ENCODE measurements around the gene CEP350.
"Not testable (repeated sequence)": the region's sequence is repeated elsewhere in the genome, so short reads cannot be mapped to it uniquely, and the experiment has no call there.

The CEP350 gene

DNA sequence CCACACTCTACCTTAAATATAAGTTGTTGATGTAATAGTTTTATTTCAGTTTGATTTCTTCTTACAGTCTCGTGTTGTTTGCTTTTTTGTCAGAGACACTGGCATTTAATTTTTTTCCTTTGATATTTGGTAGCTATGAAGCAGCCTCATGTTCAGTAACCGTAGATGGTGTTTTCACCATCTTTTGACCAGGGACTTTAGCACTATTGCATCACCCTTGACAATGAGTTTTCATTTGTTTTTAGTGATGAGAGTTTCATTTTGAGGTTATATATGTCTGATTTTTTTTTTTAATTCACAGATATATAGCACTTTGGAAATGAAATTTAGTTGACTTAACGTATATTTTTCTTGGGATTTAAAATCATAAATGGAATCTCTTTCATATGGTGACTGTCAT lies 36.2 kb downstream of the CEP350 start:
- no peak for DNase-seq

DNA sequence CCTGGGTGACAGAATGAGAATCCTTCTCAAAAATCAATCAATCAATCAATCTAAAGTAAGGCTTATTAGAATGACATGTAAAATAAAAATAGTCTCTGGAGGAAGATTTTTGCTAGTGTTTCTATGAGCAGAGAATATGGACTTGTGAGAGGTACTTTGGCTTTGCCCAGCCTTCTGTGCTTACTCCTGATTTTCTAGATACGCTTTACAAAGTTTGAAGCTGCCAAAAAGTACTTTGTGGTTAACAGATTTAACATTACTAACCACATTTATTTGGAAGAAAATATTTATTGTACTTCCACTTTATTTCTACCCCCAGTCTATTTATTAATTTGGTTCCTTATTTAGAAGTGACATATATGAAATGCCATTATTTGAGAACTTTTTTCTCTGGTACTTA lies 41.0 kb downstream of the CEP350 start:
- DNase-seq = no peak

DNA sequence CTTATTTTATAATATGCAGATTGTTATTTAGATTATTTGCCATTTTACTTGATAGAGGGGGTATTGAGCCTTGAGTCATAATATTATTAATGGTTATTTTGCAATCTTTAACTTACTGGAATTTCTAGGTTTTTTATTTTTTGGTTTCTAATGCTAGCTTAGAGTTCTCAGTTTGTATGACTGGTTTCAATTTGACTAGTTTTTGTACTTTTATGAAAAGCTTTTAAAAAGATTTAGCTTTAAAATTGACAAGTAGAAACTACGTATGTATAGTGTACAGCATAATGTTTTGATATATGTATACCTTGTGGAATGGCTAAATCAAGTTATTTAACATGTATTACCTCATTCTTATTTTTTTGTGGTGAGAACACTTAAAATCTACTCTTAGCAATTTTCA lies 41.5 kb downstream of the CEP350 start:
- no peak for DNase-seq

DNA sequence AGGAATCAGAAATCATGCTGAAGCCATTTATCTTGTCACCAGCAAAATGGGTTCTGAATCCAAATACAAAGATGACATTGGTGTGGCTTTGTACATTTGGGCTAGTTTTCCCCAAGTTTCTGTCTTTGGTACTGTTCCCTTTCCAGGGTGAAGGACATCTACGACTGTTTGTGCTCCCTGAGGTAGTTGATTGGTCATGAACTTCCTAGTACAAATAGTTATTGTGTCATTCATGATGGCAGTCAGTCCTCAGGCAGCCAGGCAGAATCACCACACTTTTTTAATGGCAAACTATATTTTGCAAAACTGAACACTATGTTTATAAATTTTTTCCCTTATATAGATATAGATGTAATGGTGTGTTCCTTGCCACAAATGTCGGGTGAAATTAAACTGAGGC lies 46.0 kb downstream of the CEP350 start:
- peak in 2 of 3 donors; percentile 15 to 19 for DNase-seq

DNA sequence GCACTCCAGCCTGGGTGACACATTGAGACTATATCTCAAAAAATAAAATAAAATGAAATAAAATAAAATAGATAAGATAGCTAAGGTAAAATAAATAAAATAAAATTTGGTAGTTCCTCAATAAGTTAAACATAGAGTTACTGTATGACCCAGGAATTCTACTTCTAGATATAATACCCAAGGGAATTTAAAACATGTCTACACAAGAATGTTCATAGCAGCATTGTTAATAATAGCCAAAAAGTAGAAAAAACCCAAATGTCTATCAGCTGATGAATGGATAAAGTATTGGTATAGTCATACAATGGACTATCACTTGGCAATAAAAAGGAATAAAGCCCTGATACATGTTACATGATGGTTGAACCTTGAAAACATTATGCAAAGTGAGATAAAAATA lies 47.8 kb downstream of the CEP350 start:
- no peak for DNase-seq

DNA sequence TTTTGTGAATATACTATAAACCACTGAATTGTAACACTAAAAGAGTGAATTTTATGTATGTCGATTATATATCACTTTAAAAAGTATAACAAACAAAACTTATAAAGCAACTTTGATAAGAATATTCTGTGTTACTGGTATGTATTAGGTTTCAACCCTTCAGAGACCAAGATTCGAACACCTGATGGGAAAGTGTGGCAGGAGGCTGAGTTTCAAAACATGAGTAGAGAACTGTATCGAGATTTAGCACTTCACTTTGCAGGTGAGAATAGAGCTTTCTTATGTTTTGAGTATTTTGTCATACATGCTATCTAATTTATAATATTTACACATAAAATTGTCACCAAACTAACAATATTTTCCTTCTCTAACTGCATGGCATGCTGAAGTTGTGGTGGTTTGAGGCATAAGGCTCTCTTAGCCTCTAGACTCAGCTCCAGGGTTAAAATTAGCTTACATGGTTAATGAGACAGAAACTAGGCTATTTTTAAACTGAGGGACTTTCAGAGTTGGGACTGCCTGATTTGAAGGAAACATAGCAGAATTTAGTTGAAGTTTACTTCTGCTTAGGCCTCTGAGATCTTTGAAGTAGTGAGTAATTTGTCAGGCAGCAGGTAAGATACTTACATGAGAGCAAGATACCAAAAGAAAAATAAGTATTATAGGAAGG lies 48.6 kb downstream of the CEP350 start:
- DNase-seq = no peak

DNA sequence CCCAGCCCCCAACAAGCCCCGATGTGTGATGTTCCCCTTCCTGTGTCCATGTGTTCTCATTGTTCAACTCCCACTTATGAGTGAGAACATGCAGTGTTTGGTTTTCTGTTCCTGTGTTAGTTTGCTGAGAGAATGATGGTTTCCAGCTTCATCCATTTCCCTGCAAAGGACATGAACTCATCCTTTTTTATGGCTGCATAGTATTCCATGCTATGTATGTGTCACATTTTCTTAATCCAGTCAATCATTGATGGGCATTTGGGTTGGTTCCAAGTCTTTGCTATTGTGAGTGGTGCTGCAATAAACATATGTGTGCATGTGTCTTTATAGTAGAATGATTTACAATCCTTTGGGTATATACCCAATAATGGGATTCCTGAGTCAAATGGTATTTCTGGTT lies 52.2 kb downstream of the CEP350 start:
- DNase-seq = not testable (repeated sequence)

DNA sequence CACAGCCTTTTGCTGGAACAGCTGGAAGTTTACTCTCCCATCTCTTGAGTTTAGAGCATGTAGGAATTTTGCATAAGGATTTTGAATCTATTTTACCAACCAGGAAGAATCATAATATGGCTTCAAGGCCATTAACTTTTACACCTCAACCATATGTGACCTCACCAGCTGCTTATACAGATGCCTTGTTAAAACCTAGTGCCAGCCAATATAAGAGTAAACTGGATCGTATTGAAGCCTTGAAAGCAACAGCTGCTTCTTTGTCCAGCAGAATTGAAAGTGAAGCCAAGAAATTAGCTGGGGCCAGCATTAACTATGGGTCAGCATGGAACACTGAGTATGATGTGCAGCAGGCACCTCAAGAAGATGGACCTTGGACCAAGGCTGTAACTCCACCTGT lies 65.4 kb downstream of the CEP350 start:
- DNase-seq = no peak

DNA sequence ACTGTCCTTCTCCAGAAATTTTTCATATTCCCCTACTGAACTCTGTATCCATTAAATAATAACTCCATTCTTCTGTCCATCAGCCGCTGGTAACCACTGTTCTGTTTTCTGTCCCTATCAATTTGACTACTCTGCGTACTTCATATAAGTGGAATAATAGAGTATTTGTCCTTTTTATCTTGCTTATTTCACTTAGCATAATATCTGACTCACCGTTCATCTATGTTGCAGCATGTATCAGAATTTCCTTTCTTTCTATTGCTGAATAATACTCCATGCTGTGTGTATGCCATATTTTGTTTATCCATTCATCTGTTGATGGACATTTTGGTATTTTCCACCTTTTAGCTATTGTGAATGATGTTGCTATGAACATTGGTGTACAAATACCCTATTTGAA lies 71.9 kb downstream of the CEP350 start:
- DNase-seq = no peak

DNA sequence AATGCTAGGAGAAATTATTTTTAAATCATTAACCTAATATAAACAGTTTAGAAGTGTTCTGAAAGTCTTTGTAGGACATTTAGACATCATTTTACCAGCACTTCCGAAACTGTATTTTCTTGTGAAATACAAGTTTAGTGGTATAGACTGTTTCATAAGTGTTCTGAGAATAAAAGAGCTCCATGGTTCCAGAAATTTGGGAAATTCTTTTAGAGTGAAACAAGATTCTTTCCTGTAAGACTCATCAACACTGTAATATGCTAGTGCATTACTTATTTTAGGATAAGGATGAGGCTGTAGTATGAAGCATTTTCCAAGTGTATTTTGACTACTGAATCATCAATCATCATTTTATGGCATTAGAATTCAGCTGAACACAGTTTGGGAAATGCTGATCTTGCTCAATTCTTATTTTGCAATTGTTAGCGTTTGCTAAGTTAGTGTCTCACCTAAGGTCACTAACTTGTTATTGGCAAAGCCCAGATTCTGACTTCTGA lies 73.4 kb downstream of the CEP350 start:
- DNase-seq = peak; percentile 15 to 67 (median 56)

DNA sequence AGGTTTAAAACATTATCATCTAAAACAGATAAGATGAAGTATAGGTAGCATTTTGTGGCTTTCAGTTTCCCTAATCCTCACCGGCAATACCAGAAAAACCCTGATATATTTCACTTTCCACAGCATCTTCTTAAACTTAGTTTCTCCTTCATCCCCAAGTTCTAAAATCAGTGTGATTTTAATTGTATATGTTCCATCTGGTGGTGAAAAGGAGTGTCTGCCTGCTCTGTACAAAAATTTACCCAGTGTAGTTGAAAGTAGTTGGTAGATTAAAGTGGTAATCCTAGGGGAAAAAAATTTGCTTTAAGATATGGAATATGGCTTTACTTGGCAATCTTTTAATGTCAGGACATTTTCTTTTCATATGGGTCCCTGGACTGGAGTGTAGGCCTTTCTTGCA lies 74.3 kb downstream of the CEP350 start:
- DNase-seq = peak in 1 of 3 donors; percentile 5

DNA sequence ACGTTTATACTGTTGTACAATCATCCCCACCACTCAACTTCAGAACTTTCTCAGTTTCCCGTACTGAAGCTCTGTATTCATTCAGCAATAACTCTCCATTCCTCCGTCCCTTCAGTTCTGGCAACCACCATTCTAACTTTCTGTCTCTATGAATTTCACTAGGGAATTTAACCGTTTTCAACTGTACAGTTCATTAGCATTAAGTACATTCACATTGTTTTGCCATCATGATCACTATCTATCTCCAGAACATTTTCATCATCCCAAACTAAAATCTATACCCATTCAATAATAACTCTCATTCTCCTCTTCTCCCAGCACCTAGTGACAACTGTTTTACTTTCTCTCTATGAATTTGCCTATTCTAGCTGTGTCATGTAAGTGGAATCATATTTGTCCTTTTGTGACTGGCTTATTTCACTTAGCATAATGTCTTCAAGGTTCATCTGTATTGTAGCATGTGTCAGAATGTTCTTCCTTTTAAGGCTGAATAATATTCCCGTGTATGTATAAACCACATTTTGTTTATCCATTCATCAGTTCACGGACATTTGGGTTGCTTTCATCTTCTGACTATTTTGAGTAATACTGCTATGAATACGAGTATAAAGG lies 75.0 kb downstream of the CEP350 start:
- DNase-seq = no peak

DNA sequence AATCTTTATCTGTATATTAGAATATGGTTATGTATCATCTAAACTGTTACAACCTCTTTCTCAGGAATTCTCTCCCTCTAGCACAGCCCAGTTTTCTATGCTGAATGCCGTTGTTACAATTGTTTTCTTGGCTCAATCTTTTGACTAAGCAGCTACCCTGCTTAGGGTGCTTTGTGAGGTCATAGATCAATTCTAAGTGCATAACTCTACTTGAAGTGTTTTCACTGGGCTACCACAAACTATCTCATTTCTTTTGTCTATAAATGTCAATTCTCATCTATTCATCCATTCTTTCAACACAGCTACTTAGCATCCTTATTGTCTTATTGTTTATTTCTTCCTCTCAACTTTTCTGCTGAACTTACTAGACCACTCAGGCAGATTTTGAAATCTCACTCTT lies 77.1 kb downstream of the CEP350 start:
- DNase-seq = no peak

DNA sequence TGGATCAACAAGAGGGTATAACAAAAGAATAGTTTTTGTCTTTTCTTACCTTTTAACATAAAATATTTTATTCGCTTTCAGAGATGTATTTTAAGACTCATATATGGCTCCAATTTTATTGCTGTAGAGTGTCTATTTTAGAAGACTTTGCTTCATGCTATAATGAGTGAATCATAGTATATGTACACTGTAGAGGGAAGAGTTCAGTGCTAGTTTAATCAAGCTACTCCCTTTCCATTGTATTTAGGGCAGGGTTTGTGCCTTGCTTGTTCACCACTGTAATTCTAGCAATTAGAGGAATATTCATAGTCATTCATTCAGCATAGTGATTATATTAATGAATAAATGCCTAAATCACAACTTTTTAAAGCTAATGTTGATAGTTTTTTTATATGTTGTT lies 78.8 kb downstream of the CEP350 start:
- DNase-seq = no peak

DNA sequence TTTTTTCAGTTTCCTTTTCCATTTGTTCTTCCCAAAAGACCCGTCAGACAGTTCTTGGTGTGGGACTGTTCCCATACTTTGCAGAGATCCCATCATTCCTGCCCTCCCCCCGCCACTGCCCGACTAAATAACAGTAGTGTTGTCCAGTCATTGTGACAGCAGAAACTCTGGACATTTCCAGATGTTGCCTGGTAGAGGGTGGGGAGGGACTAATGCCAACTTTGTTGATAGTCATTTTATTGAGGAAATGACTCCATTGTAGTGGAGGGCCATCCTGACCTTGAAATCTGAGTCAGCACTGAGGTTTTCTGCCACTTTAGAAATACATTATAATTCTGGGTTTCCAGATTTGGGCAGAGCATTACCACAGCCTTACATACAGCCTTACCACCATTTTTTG lies 85.4 kb downstream of the CEP350 start:
- DNase-seq = peak; percentile 32 to 58 (median 42)

DNA sequence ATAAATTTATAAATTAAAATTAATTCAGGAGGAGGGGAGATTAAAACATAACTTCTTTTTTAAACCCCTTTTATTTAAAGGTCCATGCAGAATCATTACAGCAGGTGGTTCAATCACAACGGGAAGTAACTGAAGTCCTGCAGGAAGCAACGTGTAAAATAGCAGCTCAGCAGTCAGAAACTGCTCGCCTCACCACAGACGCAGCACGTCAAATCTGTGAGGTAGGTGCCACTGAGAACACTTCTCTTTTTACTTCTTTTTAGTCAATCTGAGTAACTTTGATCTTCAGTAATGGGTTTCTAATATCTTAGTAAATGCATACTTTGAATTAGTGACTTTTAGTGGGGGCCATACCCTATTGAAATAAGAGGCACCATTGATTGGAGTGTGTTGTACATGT lies 87.0 kb downstream of the CEP350 start:
- no peak for DNase-seq

DNA sequence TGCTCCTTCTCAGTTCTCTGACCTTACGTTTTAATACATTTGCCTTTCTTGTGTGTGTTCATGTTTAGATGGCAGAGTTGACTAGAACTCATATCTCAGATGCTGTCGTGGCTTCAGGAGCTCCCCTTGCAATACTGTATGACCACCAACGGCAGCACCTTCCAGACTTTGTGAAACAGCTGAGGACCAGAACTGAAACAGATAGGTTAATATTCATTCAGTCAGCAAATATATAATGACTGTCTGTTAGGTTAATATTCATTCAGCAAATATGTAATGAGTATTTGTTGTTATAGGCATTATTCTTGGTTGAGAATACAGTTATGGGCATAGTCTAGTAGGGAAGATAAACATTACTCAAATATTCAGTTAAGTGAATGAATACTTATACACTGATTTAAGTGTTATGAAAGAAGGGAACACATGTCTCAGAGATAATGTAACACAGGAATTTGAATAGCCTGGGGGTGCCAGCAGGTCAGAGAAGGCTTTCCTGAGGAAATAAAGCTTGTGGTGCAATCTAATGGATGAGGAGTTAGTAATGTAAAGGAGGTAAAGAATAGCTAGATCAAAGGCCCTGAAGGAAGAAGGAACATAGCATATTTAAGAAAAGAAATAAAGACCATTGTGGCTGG lies 88.5 kb downstream of the CEP350 start:
- DNase-seq = no peak

DNA sequence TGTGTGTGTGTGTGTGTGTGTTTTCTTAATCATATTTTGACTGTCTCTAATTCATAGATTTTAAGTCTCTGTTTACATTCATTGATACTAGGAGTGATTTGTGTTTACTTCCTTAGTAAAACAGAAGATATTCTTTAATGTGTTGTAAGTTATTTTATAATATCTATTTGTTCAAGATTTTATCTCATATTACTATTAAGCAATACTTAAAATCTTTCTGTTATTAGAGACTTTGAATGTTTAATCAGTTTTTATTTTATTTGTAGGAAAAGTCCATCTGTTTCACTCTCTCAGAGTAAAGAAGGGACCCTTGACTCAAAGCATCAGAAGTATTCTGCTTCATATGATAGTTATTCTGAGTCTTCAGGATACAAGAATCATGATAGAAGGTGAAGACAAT lies 89.2 kb downstream of the CEP350 start:
- no peak for DNase-seq

DNA sequence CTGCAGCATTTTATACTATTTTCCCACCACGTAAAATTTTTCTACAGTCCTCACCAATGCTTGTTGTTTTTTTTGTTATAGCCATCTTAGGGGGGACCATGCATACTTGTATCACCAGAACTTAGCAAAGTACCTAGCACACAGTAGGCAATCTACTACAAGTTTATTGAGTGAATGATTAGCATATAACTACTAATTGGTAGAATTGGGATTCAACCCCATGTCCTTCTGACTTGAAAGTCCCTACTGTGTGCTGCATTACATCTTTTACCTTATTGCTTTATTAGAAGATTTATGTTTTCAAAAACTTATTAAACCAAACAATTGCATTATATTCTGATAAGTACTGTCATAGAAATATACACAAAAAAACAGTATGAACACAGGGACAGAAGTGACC lies 92.1 kb downstream of the CEP350 start:
- no peak for DNase-seq

DNA sequence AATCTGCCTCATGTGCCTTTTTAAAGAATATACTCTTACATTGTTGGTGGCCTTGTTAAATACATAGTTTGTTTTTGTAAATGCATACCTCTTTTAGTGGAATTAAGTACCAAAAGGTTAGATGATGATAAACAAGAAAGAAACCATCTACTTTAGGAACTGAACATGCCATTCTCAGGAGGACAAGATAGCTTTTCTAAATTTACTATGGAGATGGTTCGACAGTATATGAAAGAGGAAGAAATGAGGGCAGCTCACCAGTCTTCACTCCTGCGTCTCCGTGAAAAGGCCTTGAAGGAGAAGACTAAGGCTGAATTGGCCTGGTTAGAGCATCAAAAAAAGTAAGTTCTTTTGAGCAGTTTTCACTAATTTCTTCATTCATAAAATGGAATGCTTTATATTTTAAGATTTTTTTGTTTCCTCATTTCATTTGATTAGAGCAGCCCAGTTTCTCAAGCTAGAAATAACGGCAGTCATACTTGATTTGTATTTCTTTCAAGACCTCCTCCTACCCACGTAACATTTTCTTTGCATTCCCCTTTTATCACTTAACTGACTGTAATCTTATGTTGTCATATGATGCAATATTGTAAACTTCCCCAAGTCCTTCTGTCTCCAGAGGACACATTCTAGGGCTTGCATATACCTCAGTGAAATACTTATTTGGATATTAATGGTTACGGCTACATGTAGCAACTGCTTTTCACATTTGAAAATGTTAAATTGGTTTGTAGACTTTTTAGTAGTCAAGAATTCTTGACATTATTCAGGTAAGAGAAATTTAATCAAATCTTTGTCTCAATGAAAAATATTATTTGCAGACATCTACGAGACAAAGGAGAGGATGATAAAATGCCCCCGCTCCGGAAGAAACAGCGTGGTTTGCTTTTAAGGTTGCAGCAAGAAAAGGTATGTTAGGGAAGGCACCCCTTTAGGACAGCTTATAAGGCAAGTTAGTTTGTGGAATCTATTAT lies 99.3 kb downstream of the CEP350 start:
- DNase-seq = peak in 2 of 3 donors; percentile 35 to 39

DNA sequence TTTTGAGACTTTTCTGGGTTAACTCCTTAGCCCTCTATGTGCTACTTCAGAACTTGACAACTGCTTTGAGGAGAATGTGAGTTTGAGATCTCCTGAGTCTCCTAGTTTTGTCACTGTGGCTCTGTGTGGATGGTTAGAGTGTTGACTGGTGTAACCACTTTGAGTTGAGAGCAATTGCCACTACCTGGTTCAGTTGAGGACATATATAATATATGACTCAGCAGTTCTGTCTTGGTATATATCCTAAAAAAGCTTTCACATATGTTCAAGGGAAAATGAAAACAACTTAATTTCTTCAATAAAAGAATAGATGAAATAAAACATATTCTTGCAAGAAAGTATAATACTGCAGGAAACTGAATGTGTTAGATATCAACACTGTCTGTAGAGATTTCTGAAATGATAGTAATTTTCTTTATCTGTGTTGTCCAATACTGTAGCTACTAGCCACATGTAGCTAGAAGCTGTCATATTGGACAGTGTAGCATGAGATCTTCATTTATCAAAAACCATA lies 103.3 kb downstream of the CEP350 start:
- no peak for DNase-seq

DNA sequence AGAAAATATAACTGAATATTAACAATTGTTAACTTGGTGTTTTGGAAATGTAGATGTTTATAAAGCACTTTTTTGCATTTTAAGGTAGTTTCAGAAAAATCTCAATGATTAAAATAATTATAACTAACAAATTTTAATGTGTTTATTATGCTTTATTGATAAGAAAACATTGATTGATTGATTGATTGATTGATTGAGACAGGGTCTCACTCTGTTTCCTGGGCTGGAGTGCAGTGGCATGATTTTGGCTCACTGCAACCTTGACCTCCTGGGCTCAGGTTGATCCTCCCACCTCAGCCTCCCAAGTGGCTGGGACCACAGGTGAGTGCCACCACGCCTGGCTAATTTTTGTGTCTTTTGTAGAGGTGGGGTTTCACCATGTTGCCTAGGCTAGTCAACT lies 106.4 kb downstream of the CEP350 start:
- DNase-seq = no peak

DNA sequence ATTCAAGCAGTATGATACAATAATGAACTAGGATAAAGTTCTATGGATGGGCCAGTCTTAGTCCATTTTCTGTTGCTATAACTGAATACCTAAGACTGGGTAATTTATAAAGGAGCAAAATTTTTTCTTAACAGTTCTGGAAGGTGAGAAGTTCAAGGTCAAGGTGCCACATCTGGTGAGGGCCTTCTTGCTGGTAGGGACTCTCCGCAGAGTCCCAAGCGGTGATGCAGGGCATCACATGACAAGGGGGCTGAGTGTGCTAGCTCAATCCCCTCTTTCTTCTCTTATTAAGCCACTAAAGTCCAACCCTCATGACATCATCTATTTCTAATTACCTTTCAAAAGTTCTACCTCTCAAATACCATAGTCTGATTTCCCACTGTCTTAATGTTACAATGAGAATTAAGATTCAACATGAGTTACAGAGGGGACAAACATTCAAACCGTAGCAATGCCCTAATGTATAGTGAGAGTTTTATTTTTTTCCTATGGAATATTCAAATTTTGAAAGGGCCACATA lies 107.9 kb downstream of the CEP350 start:
- no peak for DNase-seq

Data from suppressor macrophage treated with lipopolysaccharide for 1 hour (primary cell).